Fibroblast of lung (primary cell): ENCODE measurements around the gene GPR37L1. TPM values are rescaled to one million over a fixed set of nuclear protein-coding genes. Genes with fewer than 3 reads are reported as not detected.
A peak's percentile ranks its signal among the peaks of the same experiment; 100 is the strongest.

Experiments used
- DNase-seq, 2 donors: peaks; one replicate each; pipeline versions ENCODE4 v3.0.0 to v3.0.0-alpha.2; 2010; ENCODE audit warnings: low read depth in 2 of 2
- H2AFZ ChIP-seq: 2 replicates; pipeline ENCODE4 v1.5.1; 2012; ENCODE audit warnings: low read length, control low read depth, inconsistent platforms
- H3K27ac ChIP-seq: 2 replicates; pipeline ENCODE4 v1.5.1; 2011; ENCODE audit warnings: low read length, control low read depth; ENCODE audit not compliant: insufficient read depth
- H3K27me3 ChIP-seq: 2 replicates; pipeline ENCODE4 v1.5.1; 2011; ENCODE audit warnings: mild to moderate bottlenecking, low read length; ENCODE audit not compliant: control insufficient read depth, insufficient read depth
- H3K36me3 ChIP-seq: 2 replicates; pipeline ENCODE4 v1.5.1; 2011; ENCODE audit warnings: low read length; ENCODE audit not compliant: control insufficient read depth, insufficient read depth
- H3K4me1 ChIP-seq: 2 replicates; pipeline ENCODE4 v1.5.1; 2011; ENCODE audit warnings: low read length; ENCODE audit not compliant: control insufficient read depth, insufficient read depth; ENCODE audit errors: extremely low read depth
- H3K4me2 ChIP-seq: 2 replicates; pipeline ENCODE4 v1.5.1; 2011; ENCODE audit warnings: low read length, control low read depth; ENCODE audit not compliant: insufficient read depth; ENCODE audit errors: extremely low read depth
- H3K4me3 ChIP-seq, 4 experiments: fragments of 200-600 bp in 1 of 4; sonication (generic) in 1 of 4; replicated peaks in 1 of 4; 2 replicates each; pipeline ENCODE4 v1.5.1; 2011 to 2016; ENCODE audit warnings: low read length in 4 of 4, low read depth in 3 of 4, mild to moderate bottlenecking in 3 of 4, control low read depth in 2 of 4, inconsistent platforms in 1 of 4, mixed read lengths in 1 of 4; ENCODE audit not compliant: insufficient read depth in 1 of 4; ENCODE audit errors: control extremely low read depth in 1 of 4
- H3K79me2 ChIP-seq: 2 replicates; pipeline ENCODE4 v1.5.1; 2012; ENCODE audit warnings: mild to moderate bottlenecking, low read length, inconsistent platforms; ENCODE audit not compliant: control insufficient read depth, insufficient read depth
- H3K9ac ChIP-seq: 2 replicates; pipeline ENCODE4 v1.5.1; 2011; ENCODE audit warnings: mild to moderate bottlenecking, low read length, control low read depth; ENCODE audit not compliant: insufficient read depth
- H3K9me3 ChIP-seq: 2 replicates; pipeline ENCODE4 v1.5.1; 2012; ENCODE audit warnings: low read depth, low read length; ENCODE audit not compliant: control insufficient read depth, insufficient read depth
- H4K20me1 ChIP-seq: 2 replicates; pipeline ENCODE4 v1.5.1; 2011; ENCODE audit warnings: low read length; ENCODE audit not compliant: control insufficient read depth, insufficient read depth; ENCODE audit errors: extremely low read depth
- CTCF ChIP-seq, 2 donors: IDR thresholded peaks in 1 of 2; conservative IDR thresholded peaks in 1 of 2; 1 replicate in 1 of 2; 2 replicates in 1 of 2; pipeline ENCODE4 v1.5.1; 2011 to 2012; ENCODE audit warnings: low read length in 2 of 2, control low read depth in 1 of 2, inconsistent platforms in 1 of 2, low read depth in 1 of 2, mild to moderate bottlenecking in 1 of 2
- EZH2 ChIP-seq: IDR thresholded peaks from 2 replicates; pipeline ENCODE4 v1.5.1; 2012; ENCODE audit warnings: low read length, control low read depth, mild to moderate bottlenecking; ENCODE audit errors: missing control alignments
- polyA plus RNA-seq, 2 donors: library from polyadenylated mRNA; depleted of rRNA in 1 of 2; stranded (reverse) in 1 of 2; unstranded in 1 of 2; fragments of >200 nt; gene quantifications; 2 replicates each; pipeline ENCODE4 v1.2.1, GENCODE V29; 2011 to 2012; ENCODE audit warnings: missing spikeins in 1 of 2
- total RNA-seq: library from RNA; depleted of rRNA; stranded (reverse); fragments of >200 nt; gene quantifications from 2 replicates; pipeline ENCODE4 v1.2.1, GENCODE V29; 2014

Gene GPR37L1
- total and polyA plus RNA-seq, 2 donors (not counting 1 experiment from before 2014, with no cell fraction given): not detected

- peaks cover 2% of the 10 kb centered on the region for H3K4me1 ChIP-seq
- no peak overlapping the region for H2AFZ ChIP-seq
- no peaks in the 10 kb centered on the region for H3K9me3 ChIP-seq
- DNase-seq: no peak
- H4K20me1 ChIP-seq: no peaks in the 10 kb centered on the region
- H3K4me3 ChIP-seq: no peak overlapping the region
- H3K27ac ChIP-seq: no peak overlapping the region
- H3K4me2 ChIP-seq: no peak overlapping the region
- no peak for TF ChIP-seq EZH2
- TF ChIP-seq CTCF (conservative IDR thresholded peaks at IDR 0.05 in 1 of 2, IDR thresholded peaks at IDR 0.05 in 1 of 2; ENCODE audit: low read depth in 1 of 2, low read length in 2 of 2): no peak
- no peaks in the 10 kb centered on the region for H3K36me3 ChIP-seq
- no peak overlapping the region for H3K9ac ChIP-seq
- H3K79me2 ChIP-seq: no peaks in the 10 kb centered on the region
- H3K27me3 ChIP-seq: no peaks in the 10 kb centered on the region
Observed at GRCh38 chr1:202075389-202075788, 47.3 kb upstream of the GPR37L1 start.

GRCh38 chr1:202076050-202076511 lies 46.6 kb upstream of the GPR37L1 start:
- Histone ChIP-seq H3K4me2 (no peak overlapping the region), H3K4me3 (no peak overlapping the region), H3K9ac (no peak overlapping the region), H2AFZ (no peak overlapping the region), H4K20me1 (no peaks in the 10 kb centered on the region), H3K79me2 (no peaks in the 10 kb centered on the region), H3K4me1 (peaks cover 2% of the 10 kb centered on the region), H3K27ac (no peak overlapping the region), H3K27me3 (no peaks in the 10 kb centered on the region), H3K36me3 (no peaks in the 10 kb centered on the region), H3K9me3 (no peaks in the 10 kb centered on the region)
- peak in 1 of 2 donors; percentile 9 for DNase-seq
- TF ChIP-seq EZH2 (no peak), CTCF (conservative IDR thresholded peaks at IDR 0.05 in 1 of 2, IDR thresholded peaks at IDR 0.05 in 1 of 2; ENCODE audit: low read depth in 1 of 2, low read length in 2 of 2) (no peak)

- Histone ChIP-seq H3K4me1 (peaks cover 2% of the 10 kb centered on the region), H3K9me3 (no peaks in the 10 kb centered on the region), H3K4me2 (no peak overlapping the region), H3K4me3 (no peak overlapping the region), H2AFZ (no peak overlapping the region), H3K36me3 (no peaks in the 10 kb centered on the region), H3K27ac (no peak overlapping the region), H3K9ac (no peak overlapping the region), H3K79me2 (no peaks in the 10 kb centered on the region), H4K20me1 (no peaks in the 10 kb centered on the region), H3K27me3 (no peaks in the 10 kb centered on the region)
- DNase-seq: no peak
- no peak for TF ChIP-seq EZH2
- TF ChIP-seq CTCF (conservative IDR thresholded peaks at IDR 0.05 in 1 of 2, IDR thresholded peaks at IDR 0.05 in 1 of 2; ENCODE audit: low read depth in 1 of 2, low read length in 2 of 2): no peak
Observed at GRCh38 chr1:202078241-202078640, 44.5 kb upstream of the GPR37L1 start.
